HG03280 (cell line): Measurements from ENCODE around the gene DNAJC17.

Source experiments
- ATAC-seq: cut with Tn5 transposase; IDR thresholded peaks from one replicate; pipeline ENCODE4 v1.9.1; 2021; ENCODE audit warnings: mild to moderate bottlenecking, moderate library complexity; ENCODE audit not compliant: unreplicated experiment

Gene DNAJC17

GRCh38 chr15:40767838-40768500 is 39.3 kb downstream of the DNAJC17 start:
- no peak for ATAC-seq

DNA sequence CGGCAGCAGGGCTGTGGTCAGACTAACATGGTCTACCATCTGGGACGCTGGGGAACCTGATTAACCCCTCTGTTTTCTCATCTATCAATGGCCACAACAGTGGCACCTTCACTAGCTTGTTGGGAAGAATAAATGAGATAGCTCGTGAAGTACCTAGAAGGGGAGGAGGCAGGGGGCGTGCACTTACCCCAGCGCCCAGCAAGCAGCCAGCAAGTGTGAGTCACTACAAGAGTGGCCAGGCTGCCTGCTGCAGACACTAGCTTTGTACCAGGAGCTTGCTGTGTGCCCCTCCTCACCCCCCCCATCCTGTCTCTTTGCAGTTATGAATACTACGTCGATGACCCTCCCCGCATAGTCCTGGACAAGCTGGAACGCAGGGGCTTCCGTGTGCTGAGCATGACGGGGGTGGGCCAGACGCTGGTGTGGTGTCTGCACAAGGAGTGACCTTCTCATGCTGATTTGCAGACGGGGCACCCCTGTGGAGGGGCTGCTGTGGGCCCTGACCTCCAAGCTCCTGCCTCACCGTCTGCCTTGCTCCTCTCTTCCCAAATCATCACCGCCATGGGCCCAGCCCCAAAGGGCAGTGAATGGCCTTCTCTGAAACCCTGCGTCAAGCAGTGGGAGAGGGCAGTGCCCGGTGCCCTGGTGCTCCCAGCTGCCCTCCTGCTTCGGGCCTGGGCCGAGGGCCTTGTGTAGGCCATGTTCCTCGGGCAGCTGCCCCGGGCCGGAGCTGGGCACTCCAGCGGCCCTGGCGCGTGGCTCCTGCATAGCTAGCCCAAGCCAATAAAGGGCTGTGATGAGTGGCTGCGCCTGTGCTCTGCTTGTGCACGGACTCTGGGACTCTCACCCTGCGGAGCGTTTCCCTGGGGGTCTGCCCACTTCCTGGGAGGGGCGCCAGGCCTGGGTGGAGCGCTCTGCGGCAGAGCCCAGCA is 40.1 kb downstream of the DNAJC17 start:
- ATAC-seq: no peak

DNA sequence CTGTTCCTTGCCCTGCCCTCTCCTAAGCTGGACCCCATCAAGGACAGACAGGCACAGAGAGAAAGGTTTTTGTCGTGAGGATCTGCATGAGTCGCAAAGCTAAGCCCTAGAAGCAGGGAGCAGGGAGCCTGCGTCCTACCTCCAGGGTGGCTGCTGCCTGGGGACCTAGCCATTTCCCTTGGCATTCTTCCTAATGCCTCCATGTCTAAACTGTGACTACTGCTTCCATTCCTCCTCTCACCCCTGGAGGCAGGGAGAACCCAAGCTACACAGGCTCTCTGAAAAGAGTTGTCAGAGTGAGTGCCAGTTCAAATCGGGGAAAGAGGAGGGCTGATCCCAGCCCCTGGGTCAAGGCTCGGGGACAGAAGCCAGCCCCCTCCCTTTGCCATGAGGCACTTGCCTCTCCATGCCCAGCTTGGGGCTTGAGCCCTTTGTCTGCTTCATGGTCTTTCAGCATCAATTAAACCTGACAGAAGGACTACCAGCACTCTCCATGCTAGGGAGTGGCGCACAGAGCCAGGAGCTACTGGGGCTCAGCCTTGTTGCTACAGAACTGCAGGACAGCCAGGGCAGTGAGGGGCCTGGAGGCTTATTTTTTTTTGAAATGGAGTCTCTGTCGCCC is 41.0 kb downstream of the DNAJC17 start:
- no peak for ATAC-seq

DNA sequence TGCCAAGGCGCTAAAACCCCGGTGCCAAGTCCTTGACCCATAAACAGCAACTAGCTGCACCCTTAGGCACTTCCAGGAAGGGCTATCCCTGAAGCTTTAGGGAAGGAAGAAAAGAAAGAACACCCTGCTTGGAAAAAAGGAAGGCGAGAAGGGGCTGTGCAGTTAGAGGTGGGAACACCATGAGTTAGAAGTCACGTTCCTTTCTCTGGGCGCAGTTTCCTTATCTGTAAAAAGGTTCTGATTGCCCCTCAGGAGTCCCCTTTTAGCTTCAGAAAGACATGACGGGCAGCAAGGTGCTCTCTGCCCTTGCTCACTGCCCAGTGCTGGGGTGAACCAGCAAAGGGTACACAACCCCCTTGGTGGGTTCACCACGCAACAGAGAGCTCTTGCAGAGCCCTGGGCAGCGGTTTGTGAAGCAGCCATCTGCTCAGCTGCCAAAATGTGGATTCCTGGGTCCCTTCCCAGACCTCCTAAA is 42.6 kb downstream of the DNAJC17 start:
- ATAC-seq: no peak

DNA sequence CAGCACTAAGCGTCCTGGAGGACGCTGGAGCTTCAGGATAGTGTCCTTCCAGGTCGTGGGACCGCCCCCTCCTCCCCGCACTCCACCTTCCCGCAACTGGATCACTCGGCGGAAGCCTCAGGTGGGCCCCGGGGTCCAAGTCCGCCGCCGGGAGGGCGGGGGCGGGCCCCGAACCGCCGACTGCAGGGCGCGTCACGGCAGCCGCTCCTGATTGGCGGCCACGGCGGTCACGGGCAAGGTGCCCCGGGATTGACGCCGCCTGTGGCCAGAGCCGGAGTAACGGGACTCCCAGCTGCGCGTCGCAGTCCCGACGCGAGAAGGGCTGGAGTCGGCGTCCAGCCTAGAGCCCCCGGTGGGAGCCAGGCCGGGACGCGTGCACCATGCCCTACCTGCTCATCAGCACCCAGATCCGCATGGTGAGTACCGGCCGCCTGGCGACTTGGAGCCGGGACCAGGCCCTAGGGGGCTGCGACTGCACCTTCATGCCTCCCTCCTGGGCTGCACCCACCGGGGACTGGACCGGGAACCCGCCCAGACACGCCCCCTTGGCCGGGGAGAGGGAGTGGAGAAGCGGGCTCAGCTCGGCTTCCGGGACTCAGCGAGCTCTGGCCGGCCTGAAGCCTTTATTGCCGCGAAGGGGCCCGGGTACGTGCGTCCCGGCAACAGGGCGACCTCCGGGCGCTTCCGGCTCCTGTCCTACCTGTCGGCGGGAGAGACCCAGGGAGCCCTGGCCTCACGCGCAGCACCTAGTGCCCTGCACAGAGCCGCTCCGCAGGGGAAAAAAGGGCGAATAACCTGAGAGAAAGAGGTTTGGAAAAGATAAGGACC is 43.3 kb downstream of the DNAJC17 start, which contains the start of gene GCHFR:
TSS of gene GCHFR (plus strand) at position 268 of the 828 bp plus-strand sequence. CDS start at position 381, 113 bp downstream.
- ATAC-seq: peak; percentile 59

GRCh38 chr15:40762919-40763800 is 44.1 kb downstream of the DNAJC17 start:
- ATAC-seq: peak; percentile 1

- no peak for ATAC-seq
Observed at GRCh38 chr15:40759961-40760360, 47.3 kb downstream of the DNAJC17 start.

GRCh38 chr15:40756938-40757337 is 50.3 kb downstream of the DNAJC17 start:
- no peak for ATAC-seq

GRCh38 chr15:40755812-40756208 is 51.5 kb downstream of the DNAJC17 start:
- no peak for ATAC-seq

DNA sequence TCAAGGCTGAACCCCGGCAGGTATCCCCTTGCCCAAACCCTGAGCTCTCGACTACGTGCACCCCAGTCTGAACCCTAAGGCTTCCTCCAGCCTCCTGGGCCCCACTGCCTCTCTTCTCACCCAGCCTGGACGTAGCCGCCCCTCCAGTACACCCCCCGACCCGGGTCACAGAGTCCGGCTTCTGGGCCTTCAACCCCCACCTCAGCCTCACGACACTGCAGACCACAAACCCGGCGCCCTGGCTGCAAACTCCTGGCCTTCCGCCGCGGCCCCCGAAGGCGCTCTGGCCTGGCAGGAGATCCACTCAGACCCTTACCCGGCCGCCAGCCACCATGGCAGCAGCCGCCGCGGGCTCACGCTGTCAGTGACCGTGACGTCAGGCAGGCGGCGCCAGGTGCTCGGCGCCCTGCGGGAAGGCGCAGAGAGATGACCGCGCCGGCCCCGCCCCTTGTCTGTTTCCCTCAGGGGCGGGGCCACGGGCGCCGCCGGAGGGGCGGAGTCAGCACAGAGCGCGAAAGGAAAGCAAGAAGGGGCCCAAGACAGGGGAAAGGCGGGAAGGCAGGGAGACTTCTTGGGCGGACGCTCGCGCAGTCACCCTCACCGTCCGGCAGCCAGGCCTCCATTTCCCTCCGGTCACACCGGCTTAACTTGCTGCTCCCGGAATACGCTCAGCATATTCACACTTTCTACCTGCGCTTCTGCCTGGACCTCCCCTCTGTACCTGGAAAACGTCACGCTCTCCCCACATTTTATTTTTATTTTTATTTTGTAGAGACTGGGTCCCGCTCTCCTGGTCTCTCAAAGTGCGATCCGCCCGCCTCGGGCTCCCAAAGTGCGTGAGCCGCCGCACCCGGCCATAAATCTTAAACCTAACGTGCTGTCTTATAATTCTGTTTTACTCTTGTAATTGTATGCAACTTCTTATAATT is 52.1 kb downstream of the DNAJC17 start, which contains the start of gene RMDN3:
TSS of gene RMDN3 (minus strand) at position 372 of the 929 bp plus-strand sequence. CDS start 471 bp downstream, outside the sequence.
- ATAC-seq: peak; percentile 87

DNA sequence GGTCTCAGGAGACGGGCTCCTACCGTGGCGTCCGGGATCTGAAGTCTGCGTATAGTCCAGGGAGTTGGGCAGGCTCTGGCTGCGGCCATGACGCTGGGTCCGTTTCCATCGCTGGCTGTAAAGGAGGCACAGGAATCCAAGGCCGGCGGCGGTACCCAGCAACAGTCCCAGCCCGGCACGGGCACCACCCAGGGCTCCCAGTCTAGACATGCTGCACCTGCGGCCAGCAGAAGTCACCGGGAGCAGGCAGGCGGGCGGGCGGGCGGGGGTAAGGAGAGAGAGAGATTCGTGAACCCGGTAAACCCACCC is 52.7 kb downstream of the DNAJC17 start:
- peak; percentile 21 for ATAC-seq

DNA sequence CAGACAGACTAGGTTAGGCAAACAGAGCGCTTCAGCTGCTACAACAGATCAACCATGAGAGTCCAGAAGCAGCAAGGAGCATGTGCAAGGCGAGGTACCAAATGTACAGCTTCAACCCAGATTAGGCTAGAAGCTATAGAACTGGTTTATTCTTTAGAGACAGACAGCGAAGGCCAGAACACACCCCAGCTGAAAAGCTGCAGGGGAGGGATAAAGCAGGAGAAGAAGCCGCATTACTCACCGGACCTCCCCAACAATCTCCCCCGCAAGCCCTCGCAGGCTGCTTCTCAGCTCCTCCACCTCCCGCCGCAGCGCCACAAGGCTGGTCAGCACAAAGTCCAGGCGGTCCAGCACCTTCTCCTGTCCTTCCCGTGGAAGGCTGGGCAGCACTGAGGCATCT is 55.5 kb downstream of the DNAJC17 start:
- ATAC-seq: no peak

- ATAC-seq: no peak
Observed at GRCh38 chr15:40750885-40751284, 56.4 kb downstream of the DNAJC17 start.

- ATAC-seq: no peak
Observed at GRCh38 chr15:40749151-40749630, 58.1 kb downstream of the DNAJC17 start.

- ATAC-seq: no peak
Observed at GRCh38 chr15:40747685-40748631, 59.3 kb downstream of the DNAJC17 start.

DNA sequence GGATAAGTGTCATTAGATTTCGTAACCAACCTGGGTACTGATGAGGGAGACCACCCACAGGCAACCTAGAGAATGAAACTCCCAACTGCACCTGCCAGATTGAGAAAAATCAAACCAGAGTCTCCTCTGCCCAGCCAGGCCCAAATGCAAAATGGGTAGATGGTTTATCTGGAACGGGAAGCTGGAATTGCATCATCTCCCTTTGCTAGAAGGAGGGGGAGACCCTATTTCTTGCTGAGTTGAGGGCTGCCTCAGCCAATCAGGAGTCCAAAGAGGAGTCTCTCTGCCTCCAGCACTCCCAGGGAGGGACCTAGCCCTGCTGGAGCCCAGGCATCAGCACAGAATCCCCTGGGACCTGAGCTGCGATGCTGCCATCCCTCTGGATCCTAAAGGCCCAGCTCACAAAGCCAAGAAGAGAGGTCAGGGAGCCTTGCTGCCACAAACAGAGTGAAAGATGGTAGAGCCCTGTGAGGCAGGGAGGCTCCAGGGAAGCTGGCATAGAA is 60.3 kb downstream of the DNAJC17 start:
- ATAC-seq: no peak

GRCh38 chr15:40744815-40745152 is 62.5 kb downstream of the DNAJC17 start:
- no peak for ATAC-seq
